Urothelium cell line (cell line): ENCODE data around the gene ARFGEF2.
"Not testable (repeated sequence)": the region's sequence is repeated elsewhere in the genome, so short reads cannot be mapped to it uniquely, and the experiment has no call there.

Experiments
- DNase-seq: peaks from one replicate; pipeline ENCODE4 v3.0.0; 2011; ENCODE audit warnings: low spot score, mixed read lengths
- FAIRE-seq: peaks from 2 replicates; lab custom pipeline; 2011; peaks lifted over from hg19 to GRCh38; lab: Jason Lieb, UNC

The ARFGEF2 gene

DNA sequence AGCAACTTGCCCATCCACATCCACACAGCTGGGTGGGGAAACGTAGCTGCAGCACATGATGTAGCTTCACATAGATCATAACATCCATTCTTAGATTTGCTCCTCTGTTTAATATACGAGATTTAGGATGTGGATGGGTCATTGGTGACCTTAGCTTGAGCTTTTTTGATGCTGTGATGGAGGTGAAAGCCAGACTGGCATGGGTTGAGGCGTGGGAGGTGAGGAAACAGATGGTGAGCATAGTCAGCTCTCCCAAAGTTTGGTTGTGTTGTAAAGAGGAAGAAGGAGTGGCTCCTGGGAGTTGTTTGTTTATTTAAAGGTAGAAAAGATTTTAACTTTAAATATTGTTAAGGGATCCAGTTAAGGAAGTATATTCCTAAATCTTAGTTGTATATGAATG is 5.3 kb downstream of the ARFGEF2 start:
- DNase-seq: no peak
- FAIRE-seq: no peak

DNA sequence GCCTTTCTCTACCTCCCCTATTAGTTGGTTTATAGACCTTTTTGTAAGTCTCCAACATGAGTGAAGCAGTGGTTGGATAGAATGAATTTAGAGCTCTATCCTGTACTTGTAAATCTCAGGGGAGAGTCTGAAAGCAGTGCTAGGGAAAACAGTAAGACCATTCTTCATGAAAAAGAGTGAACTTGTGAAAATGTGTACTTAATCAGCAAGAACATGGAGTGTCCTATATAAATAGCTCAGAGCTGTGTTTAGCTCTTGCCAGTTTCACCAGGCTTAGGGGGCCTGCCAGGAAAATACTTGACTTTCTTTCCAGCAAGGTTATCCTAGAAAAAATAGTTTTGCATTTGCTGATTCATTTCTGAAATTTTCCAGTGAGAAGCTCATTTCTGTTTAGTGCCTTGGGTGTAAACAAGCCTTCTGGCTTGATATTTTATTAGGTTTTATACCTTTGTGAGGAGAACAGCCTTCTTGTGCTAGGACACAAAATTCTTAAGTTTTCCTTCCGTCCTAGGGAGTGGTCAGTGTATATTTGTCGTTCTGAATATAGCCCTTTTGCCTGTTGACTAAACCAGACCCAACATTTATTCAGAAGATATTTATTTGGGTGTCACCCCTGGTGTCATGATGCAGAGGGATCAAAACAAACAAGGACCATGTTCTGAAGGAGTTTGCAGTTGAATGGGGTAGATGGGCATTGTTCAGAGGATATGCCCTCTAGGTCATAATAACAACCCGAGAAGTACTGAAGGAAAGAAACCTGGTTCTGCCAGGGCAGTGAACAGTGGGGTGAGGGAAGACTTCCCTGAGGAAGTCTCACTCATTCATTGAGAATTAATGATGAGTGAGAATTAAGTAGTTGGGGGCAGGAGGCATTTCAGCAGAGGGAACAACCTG is 7.6 kb downstream of the ARFGEF2 start:
- DNase-seq: no peak
- no peak for FAIRE-seq

GRCh38 chr20:48930035-48930434 is 8.5 kb downstream of the ARFGEF2 start:
- FAIRE-seq (no peak), DNase-seq (no peak)

GRCh38 chr20:48930878-48931277 is 9.4 kb downstream of the ARFGEF2 start:
- DNase-seq: no peak
- no peak for FAIRE-seq

DNA sequence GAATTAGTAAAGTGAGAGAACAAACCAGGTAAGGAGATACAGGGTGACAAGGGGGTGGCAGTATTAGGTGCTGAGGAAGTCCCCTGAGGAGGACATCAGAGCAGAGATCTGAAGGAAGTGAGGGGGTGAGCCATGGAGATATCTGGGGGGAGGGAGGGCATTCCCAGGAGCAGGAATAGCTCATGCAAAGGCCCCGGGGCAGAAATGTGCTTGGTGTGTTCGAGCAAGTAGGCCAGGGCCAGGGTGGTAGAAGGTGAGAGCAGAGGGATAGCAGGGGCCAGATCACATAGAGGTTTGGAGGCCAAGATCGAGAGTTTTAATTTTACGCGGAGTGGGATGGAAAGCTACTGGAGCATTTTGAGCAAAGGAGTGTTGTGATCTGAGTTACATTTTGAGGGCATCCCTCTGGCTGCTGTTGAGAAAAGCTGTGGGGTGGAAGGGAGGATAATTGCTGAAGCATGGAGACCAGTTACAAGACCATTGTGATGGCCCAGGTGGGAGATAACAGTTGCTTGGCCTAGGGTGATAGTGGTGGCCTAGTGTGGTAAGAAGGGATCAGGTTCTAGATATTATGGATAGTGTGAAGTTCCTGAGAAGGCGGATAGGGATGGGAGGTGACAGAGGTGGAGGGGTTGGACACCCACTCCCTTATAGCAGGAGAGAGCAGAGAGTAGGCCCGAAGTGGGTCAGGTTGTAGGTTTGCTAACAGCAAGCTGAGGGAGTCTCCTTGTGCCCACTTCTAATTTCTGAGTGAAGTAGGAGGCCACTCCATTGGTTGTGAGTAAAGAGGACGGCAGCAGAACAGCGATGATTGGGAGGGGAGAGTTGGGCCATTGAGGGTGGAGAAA is 10.2 kb downstream of the ARFGEF2 start:
- FAIRE-seq (no peak), DNase-seq (no peak)

DNA sequence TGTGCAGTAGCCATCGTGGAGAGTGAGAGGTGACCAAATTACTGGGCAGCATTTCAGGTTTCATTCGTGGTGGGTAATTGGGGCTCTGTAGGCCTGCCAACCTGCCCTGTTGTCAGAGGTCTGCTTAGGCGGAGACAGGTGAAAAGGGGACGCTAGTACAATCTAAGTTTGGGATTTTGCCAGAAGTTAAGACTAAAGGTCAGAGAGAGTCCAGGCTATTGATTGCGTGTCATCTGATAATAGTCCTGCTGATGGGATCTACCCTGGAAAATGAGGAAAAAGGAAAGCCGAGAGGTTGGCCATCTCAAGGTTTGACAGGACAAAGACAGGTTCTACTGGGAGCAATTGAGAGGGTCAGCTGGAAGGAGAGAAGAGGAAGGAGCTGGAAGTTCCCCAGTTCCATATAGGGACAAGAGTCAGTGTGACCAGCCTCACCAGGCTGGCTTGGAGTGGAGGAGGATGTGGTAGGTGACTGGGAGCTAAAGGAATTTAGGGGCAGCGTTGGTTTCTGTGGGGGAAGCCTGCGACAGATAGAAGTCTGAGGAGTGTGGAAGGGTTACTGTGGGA is 10.9 kb downstream of the ARFGEF2 start:
- no peak for DNase-seq
- FAIRE-seq: no peak

DNA sequence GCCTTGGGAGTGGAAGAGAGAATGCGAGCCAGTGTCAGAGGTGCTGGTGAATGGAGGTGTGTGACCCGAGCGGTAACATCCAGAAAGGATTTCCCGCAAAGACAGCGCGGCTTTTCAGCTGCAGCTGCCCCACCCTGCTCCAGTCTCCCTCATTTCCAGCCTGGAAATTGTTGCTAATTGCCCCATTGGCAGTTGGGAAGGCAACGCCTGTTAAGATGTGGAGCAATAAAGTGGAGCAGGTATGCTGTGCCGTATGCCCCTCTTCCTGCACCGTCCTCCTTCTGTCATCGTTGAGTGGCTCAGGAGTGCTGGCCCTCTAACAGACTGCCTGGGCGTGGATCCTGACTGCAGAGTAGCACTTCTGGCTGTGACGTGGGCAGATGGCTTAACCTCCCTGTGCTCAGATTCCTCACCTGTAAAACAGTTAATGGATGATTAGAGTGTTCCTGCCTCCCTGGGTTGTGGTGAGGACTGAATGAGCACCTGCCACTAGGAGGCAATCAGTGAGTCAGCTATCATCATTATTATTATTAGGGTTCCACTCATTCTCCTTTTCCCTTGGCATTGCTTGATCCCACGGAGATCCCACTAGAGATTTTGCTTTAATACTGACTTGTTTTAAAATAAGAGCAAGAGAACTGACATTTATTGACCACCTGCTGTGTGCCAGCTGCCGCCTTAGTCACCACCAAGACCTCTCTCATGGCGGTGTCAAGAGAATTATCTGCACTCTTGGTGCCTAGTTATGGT is 11.7 kb downstream of the ARFGEF2 start:
- DNase-seq: no peak
- FAIRE-seq: no peak

- DNase-seq, FAIRE-seq: not testable (repeated sequence)
Observed at GRCh38 chr20:48934273-48934877, 12.9 kb downstream of the ARFGEF2 start.

GRCh38 chr20:48934966-48935365 is 13.5 kb downstream of the ARFGEF2 start:
- not testable (repeated sequence) for FAIRE-seq, DNase-seq

DNA sequence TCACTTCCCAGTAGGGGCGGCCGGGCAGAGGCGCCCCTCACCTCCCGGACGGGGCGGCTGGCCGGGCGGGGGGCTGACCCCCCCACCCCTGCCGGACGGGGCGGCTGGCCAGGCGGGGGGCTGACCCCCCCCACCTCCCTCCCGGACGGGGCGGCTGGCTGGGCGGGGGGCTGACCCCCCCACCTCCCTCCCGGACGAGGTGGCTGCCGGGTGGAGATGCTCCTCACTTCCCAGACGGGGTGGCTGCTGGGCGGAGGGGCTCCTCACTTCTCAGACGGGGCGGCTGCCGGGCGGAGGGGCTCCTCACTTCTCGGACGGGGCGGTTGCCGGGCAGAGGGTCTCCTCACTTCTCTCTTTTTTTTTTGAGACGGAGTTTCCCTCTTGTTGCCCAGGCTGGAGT is 14.7 kb downstream of the ARFGEF2 start:
- FAIRE-seq, DNase-seq: not testable (repeated sequence)

- no peak for DNase-seq
- FAIRE-seq: no peak
Observed at GRCh38 chr20:48937674-48938073, 16.2 kb downstream of the ARFGEF2 start.

DNA sequence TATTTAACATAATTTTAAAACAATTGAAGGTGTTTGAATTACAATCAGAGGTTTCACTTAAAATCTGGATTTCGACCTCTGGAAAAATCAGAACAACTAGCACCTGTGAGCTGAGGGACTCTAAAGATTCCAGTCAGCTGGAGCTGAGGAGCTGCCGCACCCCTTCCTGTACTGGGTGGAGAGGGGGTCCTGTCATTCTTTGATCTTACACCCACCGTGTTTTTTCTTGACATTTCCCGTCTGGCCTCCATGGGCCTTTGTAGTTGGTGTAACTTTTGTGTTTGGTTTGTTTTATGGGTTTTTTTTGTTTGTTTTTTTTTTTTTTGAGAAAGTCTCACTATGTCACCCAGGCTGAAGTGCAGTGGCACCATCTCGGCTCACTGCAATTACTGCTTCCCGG is 17.2 kb downstream of the ARFGEF2 start:
- FAIRE-seq (no peak), DNase-seq (no peak)

DNA sequence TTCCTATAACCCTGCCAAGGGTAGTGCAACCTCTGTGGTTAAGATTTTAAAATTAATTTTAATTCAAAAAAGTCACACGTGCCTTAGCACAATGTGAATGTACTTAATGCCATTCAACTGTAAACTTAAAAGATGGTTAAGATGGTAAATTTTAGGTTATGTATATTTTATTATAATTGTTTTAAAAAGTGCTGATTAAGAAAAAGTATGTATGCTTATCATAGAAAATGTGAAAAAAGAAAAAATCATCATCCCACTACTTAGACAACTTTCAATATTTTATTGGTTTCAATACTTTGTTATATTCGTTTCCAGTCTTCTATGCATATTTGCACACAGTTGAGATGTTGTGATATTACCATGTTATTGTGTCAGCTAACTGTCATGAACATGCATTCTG is 18.7 kb downstream of the ARFGEF2 start:
- no peak for FAIRE-seq
- DNase-seq: no peak

GRCh38 chr20:48941467-48941866 is 20.0 kb downstream of the ARFGEF2 start:
- DNase-seq (no peak), FAIRE-seq (no peak)

DNA sequence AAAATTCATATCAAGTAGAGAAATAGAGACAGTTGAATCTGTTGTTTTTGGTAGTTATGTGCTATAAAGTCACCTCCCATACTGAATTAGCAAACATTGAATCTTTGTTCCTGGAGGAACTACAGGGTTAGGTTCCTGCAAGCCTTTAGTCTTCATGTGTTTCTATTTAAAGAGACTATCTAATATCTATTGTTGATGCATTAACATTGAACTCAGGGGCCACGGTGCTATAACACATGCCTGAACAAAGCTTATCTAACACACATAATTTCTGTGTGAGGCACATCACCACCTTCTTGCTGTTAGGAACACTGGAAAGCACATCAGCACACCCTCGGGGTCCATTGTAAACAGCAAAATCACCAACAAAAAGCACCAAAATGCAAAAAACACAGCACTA is 21.2 kb downstream of the ARFGEF2 start:
- no peak for FAIRE-seq
- no peak for DNase-seq

- DNase-seq: no peak
- no peak for FAIRE-seq
Observed at GRCh38 chr20:48944663-48945297, 23.3 kb downstream of the ARFGEF2 start.

DNA sequence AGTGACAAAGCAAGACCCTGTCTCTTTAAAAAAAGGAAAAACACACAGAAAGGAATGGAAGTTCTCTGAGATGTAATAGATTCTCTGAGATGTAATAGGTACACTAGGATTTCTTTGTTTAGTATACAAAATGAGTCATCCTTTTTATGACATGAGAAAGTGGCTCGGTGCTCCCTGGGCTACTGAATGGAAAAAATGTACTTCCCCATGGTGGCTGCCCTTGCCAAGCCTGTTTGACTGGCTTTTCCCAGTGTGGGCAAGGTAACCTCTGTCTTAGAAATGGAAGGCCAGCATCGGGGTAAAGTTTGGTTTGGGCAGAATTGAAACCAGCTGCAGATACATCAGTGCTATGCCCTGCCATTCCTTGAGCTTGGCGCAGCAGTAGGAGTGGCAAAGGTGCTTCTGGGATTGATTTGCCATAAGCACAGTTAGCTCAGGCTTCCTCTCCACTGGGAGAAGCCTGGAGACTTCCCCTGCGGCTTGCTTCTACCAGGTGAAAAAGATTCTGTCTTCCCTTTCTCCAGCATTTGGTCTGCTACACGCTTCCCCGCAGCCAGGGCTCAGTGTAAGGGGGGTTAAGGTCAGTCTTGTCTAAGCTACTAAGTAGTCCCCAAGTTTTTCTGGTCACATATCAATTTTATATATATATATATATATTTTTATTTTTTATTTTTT is 24.5 kb downstream of the ARFGEF2 start:
- FAIRE-seq (no peak), DNase-seq (no peak)

- FAIRE-seq (no peak), DNase-seq (no peak)
Observed at GRCh38 chr20:48948612-48949011, 27.1 kb downstream of the ARFGEF2 start.
